ENCODE data around the gene FBXO45. TPM values are rescaled to one million over a fixed set of nuclear protein-coding genes. Genes with fewer than 3 reads are reported as not detected.
"Not testable (repeated sequence)": the region's sequence is repeated elsewhere in the genome, so short reads cannot be mapped to it uniquely, and the experiment has no call there.

FBXO45 gene
- total and polyA plus RNA-seq, 11 donors = 2.1 to 10.8 (median 6.6) TPM

- Histone ChIP-seq H3K36me3 (peaks cover 0 to 25% (median 15%) of the 10 kb centered on the region in 9 donors), H3K4me3 (no peak overlapping the region)
- WGBS, 4 donors = 77 to 91% (median 82%) methylated on average over 5 of the region's 5 CpGs
Observed at GRCh38 chr3:196590279-196590678, 21.8 kb downstream of the FBXO45 start.

GRCh38 chr3:196596355-196596754, 27.9 kb downstream of the FBXO45 start:
- Histone ChIP-seq H3K27ac (no peak overlapping the region), H3K9me3 (no peaks in the 10 kb centered on the region), H3K4me1 (peaks cover 0 to 4% (median 0%) of the 10 kb centered on the region in 12 donors), H3K36me3 (no peaks in the 10 kb centered on the region), H3K27me3 (peaks cover 0 to 7% (median 0%) of the 10 kb centered on the region in 9 donors), H3K4me3 (no peak overlapping the region)
- ATAC-seq (no peak), DNase-seq (no peak)
- 26 to 41% (median 35%) methylated on average over 5 of the region's 5 CpGs for WGBS, 4 donors
- TF ChIP-seq CTCF (IDR thresholded peaks at IDR 0.05) (no peak), POLR2A (IDR thresholded peaks at IDR 0.05) (no peak)
- intact Hi-C loops (cut with DNase I) = no loop called here

More at GRCh38 chr3:196590279-196590678, 21.8 kb downstream of the FBXO45 start:
- H3K9me3 ChIP-seq = no peaks in the 10 kb centered on the region
- H3K4me1 ChIP-seq = no peaks in the 10 kb centered on the region
- H3K27me3 ChIP-seq = peaks cover 0 to 6% (median 0%) of the 10 kb centered on the region in 9 donors
- TF ChIP-seq POLR2A (IDR thresholded peaks at IDR 0.05) = no peak
- no peak for TF ChIP-seq CTCF (IDR thresholded peaks at IDR 0.05)
- intact Hi-C loops (cut with DNase I) = no loop called here
- DNase-seq (no peak), ATAC-seq (peak in 1 of 4 donors; percentile 45)
- no peak overlapping the region for H3K27ac ChIP-seq

- H3K27ac ChIP-seq; H3K4me1 ChIP-seq; H3K27me3 ChIP-seq; intact Hi-C loops (cut with DNase I); H3K9me3 ChIP-seq; ATAC-seq; H3K36me3 ChIP-seq; DNase-seq: not testable (repeated sequence)
- peak overlapping the region in 1 of 12 donors; percentile 30 for H3K4me3 ChIP-seq
- whole genome bisulfite sequencing, 4 donors = 63 to 77% (median 71%) methylated on average over 24 to 25 of the region's 25 CpGs
Observed at GRCh38 chr3:196597971-196598733, 29.7 kb downstream of the FBXO45 start.

- Histone ChIP-seq H3K4me1 (peaks cover 0 to 4% (median 0%) of the 10 kb centered on the region in 12 donors), H3K27ac (no peak overlapping the region), H3K36me3 (no peaks in the 10 kb centered on the region), H3K4me3 (no peak overlapping the region), H3K9me3 (no peaks in the 10 kb centered on the region), H3K27me3 (peaks cover 0 to 7% (median 0%) of the 10 kb centered on the region in 9 donors)
- no peak for TF ChIP-seq POLR2A (IDR thresholded peaks at IDR 0.05)
- no peak for TF ChIP-seq CTCF (IDR thresholded peaks at IDR 0.05)
- ATAC-seq (no peak), DNase-seq (no peak)
- WGBS, 4 donors = 61 to 75% (median 68%) methylated on average over 5 of the region's 5 CpGs
- intact Hi-C loops (cut with DNase I) = no loop called here
Observed at GRCh38 chr3:196599734-196600128, 31.3 kb downstream of the FBXO45 start.

Data from heart left ventricle (tissue), 16 donors.